Skin epidermis (tissue), 12 donors: Measurements from ENCODE around the gene TPRA1.
A peak's percentile ranks its signal among the peaks of the same experiment; 100 is the strongest.

Experiments used
- H3K27ac ChIP-seq, 21 experiments: fragments of 200-600 bp; sonication (generic) in 11 of 21; one replicate each; pipeline ENCODE4 v1.5.0; 2020; ENCODE audit warnings: mild to moderate bottlenecking in 3 of 21, inconsistent platforms in 2 of 21, moderate library complexity in 2 of 21
- H3K4me3 ChIP-seq, 7 experiments: fragments of 200-600 bp; sonication (generic) in 2 of 7; one replicate each; pipeline ENCODE4 v1.5.0; 2020; ENCODE audit warnings: inconsistent platforms in 2 of 7, mild to moderate bottlenecking in 2 of 7, moderate library complexity in 1 of 7

Gene TPRA1

GRCh38 chr3:127590593-127591465, at the start of gene TPRA1:
TSS of gene TPRA1 (minus strand) at chr3:127590733. CDS start at chr3:127580146, 10,587 bp downstream.
- Histone ChIP-seq H3K27ac (peak within 1 kb of the TSS; percentile 78 to 97 (median 92)), H3K4me3 (peak within 1 kb of the TSS; percentile 62 to 100 (median 93))

DNA sequence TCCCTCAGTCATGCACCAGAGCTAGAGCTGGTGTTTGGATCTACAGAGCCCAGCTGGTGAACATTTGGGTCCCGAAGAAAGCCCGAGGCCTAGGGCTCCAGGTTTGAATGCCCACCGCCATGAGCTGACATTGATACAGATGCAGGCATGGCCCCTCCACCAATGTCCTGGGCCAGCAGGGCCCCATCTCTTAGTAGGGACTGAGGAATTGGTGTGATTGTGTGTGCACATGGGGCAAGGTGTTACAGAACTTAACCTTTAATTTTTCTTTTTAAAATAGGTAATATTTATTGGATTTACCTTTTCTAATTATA, 49.5 kb upstream of the TPRA1 start:
- H3K27ac ChIP-seq = no peak overlapping the region
- no peak overlapping the region for H3K4me3 ChIP-seq

DNA sequence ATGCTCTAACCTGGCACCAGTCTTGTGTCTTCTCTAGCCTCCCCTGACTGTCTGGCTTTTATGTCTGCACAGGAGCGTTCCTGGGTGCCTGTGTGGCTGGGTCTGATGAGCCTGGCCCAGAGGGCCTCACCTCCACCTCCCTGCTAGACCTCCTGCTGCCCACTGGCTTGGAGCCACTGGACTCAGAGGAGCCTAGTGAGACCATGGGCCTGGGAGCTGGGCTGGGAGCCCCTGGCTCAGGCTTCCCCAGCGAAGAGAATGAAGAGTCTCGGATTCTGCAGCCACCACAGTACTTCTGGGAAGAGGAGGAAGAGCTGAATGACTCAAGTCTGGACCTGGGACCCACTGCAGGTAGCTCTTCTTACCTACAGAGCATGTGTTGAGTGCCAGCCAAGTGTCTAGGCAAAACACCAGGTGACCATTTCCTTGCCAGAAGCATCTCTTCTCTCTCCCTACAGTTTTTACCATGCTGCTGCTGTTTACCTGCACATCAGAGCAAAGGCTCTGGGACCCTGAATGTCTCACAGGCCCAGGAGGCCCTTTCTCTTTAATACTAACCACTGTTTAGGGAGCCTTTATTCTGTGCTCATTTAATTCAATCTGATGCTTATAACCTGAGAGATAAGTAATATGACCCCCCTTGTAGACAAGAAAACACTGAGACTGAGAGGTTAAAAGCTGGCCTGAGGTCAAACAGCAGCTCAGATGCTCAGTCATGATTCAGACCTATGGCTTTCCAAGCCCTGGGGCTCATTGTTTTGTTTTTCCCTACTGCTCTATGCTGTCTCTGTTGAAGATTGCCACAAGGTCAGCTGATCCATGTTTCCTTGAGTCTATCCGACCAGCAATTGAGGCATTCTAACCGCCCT, 48.9 kb upstream of the TPRA1 start:
- H3K4me3 ChIP-seq = no peak overlapping the region
- H3K27ac ChIP-seq = no peak overlapping the region

- Histone ChIP-seq H3K4me3 (no peak overlapping the region), H3K27ac (no peak overlapping the region)
Observed at GRCh38 chr3:127637971-127638370, 47.4 kb upstream of the TPRA1 start.

DNA sequence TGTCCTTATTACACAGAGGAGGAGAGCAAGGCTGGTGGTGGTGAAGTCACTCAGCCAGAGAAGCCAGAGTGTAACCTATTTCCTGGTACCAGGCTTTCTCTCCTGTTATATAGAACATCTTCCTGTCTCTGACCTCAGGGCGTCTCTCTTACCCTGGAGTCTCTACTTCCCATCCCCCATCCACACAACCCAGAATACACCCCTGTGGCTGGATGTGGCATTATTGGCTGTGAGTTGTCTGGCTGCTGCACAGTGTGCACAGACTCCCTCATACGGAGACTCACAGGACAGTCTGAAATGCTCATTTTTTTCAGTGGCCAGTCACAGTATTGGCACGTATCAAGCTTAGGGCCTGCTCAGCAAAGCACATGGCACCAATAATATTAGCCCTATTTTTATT, 47.0 kb upstream of the TPRA1 start:
- Histone ChIP-seq H3K4me3 (no peak overlapping the region), H3K27ac (no peak overlapping the region)

- Histone ChIP-seq H3K4me3 (no peak overlapping the region), H3K27ac (no peak overlapping the region)
Observed at GRCh38 chr3:127634653-127635052, 44.1 kb upstream of the TPRA1 start.

DNA sequence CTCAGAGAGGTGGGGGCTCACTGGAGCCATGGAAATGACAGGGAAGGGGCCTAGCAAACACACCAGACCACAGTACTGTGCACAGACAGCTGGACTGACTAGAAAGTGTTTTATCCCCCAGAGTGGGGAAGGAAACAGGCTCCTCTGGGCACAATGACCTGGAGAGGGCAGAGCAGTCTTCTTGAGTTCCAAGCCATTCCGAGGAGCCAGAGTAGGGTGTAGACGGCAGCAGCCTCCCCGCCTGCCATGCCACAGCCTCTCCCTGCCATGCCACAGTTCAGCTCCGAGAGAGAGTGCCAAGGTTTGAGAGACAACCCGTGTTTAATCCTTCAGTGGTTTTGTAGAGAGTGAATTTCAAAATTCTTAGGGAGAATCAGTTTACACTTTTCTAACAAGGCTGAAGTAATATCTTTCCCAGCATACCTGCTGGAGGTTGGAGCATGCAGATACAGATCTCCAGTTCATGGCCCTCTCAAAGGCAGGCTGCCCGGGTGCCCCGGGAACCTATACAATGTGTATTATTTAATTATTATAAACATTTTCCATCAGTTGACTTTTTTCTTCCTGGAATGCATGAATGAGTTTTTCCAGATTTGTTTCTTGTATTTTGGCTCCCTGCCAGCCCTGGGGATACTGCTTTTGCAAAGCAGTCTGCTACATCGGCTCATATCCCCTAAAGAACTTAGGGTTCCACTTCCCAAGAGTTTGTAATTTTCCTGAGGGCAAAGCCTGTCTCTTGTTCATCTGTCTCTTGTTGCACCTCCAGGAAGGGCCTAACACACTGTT, 41.7 kb upstream of the TPRA1 start:
- H3K4me3 ChIP-seq = no peak overlapping the region

DNA sequence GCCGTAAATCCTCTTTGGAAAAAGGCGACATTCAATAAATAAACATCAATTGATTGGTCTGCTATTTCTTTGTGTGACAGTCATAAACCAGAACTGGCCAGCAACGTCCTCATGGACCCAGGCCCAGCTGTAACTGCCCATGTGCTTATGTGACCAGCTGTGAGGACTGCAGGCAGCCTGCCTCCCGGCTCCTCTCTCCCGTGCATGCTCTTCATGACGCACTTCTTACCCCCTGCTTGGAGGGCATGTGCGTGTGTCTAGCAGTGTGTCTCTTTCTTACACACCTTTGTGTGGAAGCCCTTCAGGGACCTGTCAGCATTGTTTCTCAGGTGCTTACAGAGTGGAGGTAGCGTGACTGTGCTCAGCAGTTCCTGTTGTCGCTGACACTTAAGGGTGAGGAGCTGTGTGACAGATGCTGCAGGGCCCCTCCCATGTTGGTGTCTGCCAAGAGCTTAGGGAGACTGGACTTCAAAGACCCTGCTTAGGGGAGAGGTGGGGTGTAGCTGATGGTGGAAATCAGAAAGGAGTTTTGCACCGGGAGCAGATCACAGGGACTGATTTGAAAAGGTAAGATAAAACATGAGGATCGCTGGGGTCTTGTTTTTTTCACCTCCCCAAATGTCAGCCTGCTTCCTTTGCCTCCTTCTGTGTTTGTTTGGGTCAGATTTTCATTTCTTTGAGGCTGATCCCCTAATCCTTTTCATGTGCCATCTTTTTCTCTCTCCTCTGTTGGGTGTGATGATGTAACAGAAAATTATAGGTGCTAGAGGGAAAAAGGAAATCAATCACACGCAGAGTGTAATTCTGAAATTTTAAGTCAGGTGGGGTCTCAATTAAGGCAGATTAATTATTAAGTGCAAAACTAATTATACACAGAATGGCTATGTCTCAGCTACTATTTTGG, 40.5 kb upstream of the TPRA1 start:
- Histone ChIP-seq H3K27ac (no peak overlapping the region), H3K4me3 (no peak overlapping the region)

More for the DNA sequence above, 41.7 kb upstream of the TPRA1 start:
- no peak overlapping the region for H3K27ac ChIP-seq

- peak overlapping the region; percentile 26 to 52 (median 38) for H3K4me3 ChIP-seq
- H3K27ac ChIP-seq = no peak overlapping the region
Observed at GRCh38 chr3:127629467-127630403, 39.2 kb upstream of the TPRA1 start.

DNA sequence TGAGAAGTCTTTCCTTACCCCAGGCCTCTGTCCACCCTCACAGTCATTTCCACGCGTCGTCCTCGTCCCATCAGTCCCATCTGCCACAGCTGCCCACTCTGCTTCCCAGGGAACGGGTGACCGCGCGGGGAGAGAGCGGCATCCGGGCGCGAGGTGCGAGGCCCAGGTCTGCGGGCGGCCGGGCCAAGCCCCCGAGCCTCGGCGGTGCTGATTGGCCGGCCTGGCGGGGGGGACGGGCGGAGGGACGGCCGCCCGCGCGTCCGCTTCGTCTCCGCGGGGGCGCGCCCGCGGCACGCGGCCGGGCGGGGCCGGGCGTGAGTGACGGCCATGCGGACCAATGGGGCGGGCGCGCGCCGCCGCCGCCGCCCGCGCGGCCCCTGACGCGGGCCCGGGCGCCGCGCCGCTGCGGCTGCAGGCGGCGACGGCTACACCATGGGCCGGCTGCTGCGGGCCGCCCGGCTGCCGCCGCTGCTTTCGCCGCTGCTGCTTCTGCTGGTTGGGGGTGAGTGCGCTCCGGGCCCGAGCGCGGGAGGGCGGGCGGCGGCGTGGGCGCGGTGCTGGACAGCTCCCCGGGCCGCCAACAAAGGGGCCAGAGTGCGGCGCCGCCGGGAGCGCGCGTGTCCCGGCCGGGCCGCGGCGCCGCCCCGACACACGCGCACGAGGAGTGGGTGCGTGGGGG, 38.4 kb upstream of the TPRA1 start, which contains the start of gene PODXL2:
PODXL2 (plus strand) TSS at position 398 of the 679 bp plus-strand sequence; CDS start at position 433, 35 bp downstream.
- Histone ChIP-seq H3K4me3 (peak within 1 kb of the TSS; percentile 26 to 52 (median 38)), H3K27ac (no peak within 1 kb of the TSS)

DNA sequence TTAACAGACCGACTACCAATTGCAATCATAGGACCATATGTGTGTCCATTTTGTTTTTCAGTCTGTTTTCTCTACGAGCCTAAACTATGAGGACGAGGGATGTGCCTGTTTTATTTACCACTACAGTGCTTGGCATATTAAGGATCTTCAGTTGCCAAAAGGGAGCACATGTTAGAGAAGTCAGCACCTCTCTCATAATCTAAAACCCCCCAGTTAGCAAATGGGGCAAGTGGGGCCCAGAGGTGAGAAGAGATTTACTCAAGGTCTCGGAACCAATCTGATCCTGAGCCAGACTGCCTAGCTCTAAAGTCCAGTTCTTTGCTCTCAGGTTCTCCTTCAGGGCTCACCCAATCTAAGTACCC, 37.9 kb upstream of the TPRA1 start:
- H3K27ac ChIP-seq = no peak overlapping the region
- H3K4me3 ChIP-seq = no peak overlapping the region

GRCh38 chr3:127625821-127626220, 35.3 kb upstream of the TPRA1 start:
- no peak overlapping the region for H3K4me3 ChIP-seq
- H3K27ac ChIP-seq = no peak overlapping the region

DNA sequence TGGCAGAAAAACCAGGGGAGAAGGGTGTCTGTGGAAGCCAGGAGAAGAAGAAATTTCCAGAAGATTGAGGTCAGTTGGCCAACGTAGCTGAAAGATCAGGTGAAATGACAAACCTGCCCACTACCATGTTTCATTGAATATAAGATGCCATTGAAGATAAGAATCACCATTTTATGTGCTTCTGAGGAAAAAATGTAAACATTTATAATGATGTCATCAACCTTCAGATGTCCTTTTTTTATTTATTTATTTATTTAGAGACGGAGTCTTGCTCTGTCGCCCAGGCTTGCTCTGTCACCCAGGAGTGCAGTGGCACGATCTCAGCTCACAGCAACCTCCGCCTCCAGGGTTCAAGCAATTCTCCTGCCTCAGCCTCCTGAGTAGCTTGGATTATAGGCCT, 33.5 kb upstream of the TPRA1 start:
- no peak overlapping the region for H3K4me3 ChIP-seq
- no peak overlapping the region for H3K27ac ChIP-seq

- Histone ChIP-seq H3K4me3 (no peak overlapping the region), H3K27ac (no peak overlapping the region)
Observed at GRCh38 chr3:127622772-127623576, 32.4 kb upstream of the TPRA1 start.

DNA sequence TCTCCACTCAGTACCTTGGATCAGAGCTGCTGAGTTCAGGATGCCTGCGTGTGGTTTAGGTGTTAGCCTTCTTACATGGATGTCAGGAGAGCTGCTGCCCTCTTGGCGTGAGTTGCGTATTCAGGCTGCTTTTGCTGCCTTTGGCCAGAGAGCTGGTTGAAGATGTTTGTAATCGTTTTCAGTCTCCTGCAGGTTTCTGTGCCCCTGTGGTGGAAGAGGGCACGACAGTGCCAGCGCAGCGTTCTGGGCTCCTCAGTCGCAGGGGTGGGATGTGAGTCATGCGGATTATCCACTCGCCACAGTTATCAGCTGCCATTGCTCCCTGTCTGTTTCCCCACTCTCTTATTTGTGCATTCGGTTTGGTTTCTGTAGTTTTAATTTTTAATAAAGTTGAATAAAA, 31.5 kb upstream of the TPRA1 start:
- H3K4me3 ChIP-seq = no peak overlapping the region

GRCh38 chr3:127620637-127621375, 30.3 kb upstream of the TPRA1 start:
- H3K27ac ChIP-seq = no peak overlapping the region
- H3K4me3 ChIP-seq = no peak overlapping the region

More for the DNA sequence above, 31.5 kb upstream of the TPRA1 start:
- no peak overlapping the region for H3K27ac ChIP-seq
